Nephron progenitor cell (in vitro differentiated cells): ENCODE data around the gene DCHS1.

Experiments used
- DNase-seq: peaks from one replicate; pipeline ENCODE4 v3.0.0; 2021
- H3K27ac Mint-ChIP-seq: 2 replicates; pipeline ENCODE4 v1.8.0; 2021; ENCODE audit warnings: mild to moderate bottlenecking, moderate library complexity, mixed read lengths
- H3K27me3 Mint-ChIP-seq: 2 replicates; pipeline ENCODE4 v1.8.0; 2021; ENCODE audit warnings: mild to moderate bottlenecking, low read depth, mixed read lengths; ENCODE audit not compliant: poor library complexity
- H3K36me3 Mint-ChIP-seq: 2 replicates; pipeline ENCODE4 v1.8.0; 2021; ENCODE audit warnings: low read depth, mixed read lengths
- H3K4me1 Mint-ChIP-seq: 2 replicates; pipeline ENCODE4 v1.8.0; 2021; ENCODE audit warnings: mixed read lengths
- H3K4me3 Mint-ChIP-seq: 2 replicates; pipeline ENCODE4 v1.8.0; 2021; ENCODE audit warnings: mild to moderate bottlenecking, moderate library complexity, mixed read lengths
- H3K9me3 Mint-ChIP-seq: 2 replicates; pipeline ENCODE4 v1.8.0; 2021; ENCODE audit warnings: mild to moderate bottlenecking, moderate library complexity, mixed read lengths
- TF ChIP-seq, protein P1 (sequence below): fragments of 200-600 bp; sonication (generic); IDR thresholded peaks from 2 replicates; pipeline ENCODE4 v1.5.0; 2021; ENCODE audit warnings: antibody characterized with exemption

Gene DCHS1

GRCh38 chr11:6603287-6604080 is 52.1 kb downstream of the DCHS1 start, which contains the start of the genes ILK and RRP8:
Gene ILK (plus strand): TSS chr11:6603774. CDS start chr11:6604272, 498 bp downstream.
Gene RRP8 (minus strand): TSS chr11:6603616. CDS start chr11:6603502, 114 bp downstream.
- peaks cover 34% of the 10 kb centered on the region for H3K36me3 Mint-ChIP-seq
- H3K27me3 Mint-ChIP-seq, result peaks cover 5% of the 10 kb centered on the region
- no peaks in the 10 kb centered on the region for H3K9me3 Mint-ChIP-seq
- no peaks in the 10 kb centered on the region for H3K4me1 Mint-ChIP-seq
- no peak within 1 kb of the TSS for H3K27ac Mint-ChIP-seq
- TF ChIP-seq, protein P1, sequence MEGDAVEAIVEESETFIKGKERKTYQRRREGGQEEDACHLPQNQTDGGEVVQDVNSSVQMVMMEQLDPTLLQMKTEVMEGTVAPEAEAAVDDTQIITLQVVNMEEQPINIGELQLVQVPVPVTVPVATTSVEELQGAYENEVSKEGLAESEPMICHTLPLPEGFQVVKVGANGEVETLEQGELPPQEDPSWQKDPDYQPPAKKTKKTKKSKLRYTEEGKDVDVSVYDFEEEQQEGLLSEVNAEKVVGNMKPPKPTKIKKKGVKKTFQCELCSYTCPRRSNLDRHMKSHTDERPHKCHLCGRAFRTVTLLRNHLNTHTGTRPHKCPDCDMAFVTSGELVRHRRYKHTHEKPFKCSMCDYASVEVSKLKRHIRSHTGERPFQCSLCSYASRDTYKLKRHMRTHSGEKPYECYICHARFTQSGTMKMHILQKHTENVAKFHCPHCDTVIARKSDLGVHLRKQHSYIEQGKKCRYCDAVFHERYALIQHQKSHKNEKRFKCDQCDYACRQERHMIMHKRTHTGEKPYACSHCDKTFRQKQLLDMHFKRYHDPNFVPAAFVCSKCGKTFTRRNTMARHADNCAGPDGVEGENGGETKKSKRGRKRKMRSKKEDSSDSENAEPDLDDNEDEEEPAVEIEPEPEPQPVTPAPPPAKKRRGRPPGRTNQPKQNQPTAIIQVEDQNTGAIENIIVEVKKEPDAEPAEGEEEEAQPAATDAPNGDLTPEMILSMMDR, result no peak
- peak; percentile 91 for DNase-seq
- H3K4me3 Mint-ChIP-seq, result no peak within 1 kb of the TSS

- H3K27ac Mint-ChIP-seq, result no peak overlapping the region
- no peaks in the 10 kb centered on the region for H3K9me3 Mint-ChIP-seq
- H3K36me3 Mint-ChIP-seq, result peaks cover 33% of the 10 kb centered on the region
- no peak overlapping the region for H3K4me3 Mint-ChIP-seq
- H3K4me1 Mint-ChIP-seq, result peaks cover 7% of the 10 kb centered on the region
- TF ChIP-seq, protein P1, result no peak
- peaks cover 2% of the 10 kb centered on the region for H3K27me3 Mint-ChIP-seq
- DNase-seq, result no peak
Measured at GRCh38 chr11:6602096-6602940, 53.3 kb downstream of the DCHS1 start.

GRCh38 chr11:6601041-6601461 is 54.6 kb downstream of the DCHS1 start:
- peaks cover 10% of the 10 kb centered on the region for H3K4me1 Mint-ChIP-seq
- H3K9me3 Mint-ChIP-seq, result no peaks in the 10 kb centered on the region
- peaks cover 2% of the 10 kb centered on the region for H3K27me3 Mint-ChIP-seq
- no peak overlapping the region for H3K4me3 Mint-ChIP-seq
- no peak overlapping the region for H3K27ac Mint-ChIP-seq
- H3K36me3 Mint-ChIP-seq, result peaks cover 32% of the 10 kb centered on the region
- TF ChIP-seq, protein P1, result no peak
- no peak for DNase-seq

GRCh38 chr11:6599881-6600390 is 55.7 kb downstream of the DCHS1 start:
- no peak for DNase-seq
- peaks cover 12% of the 10 kb centered on the region for H3K4me1 Mint-ChIP-seq
- no peak overlapping the region for H3K27ac Mint-ChIP-seq
- peaks cover 35% of the 10 kb centered on the region for H3K36me3 Mint-ChIP-seq
- peaks cover 2% of the 10 kb centered on the region for H3K27me3 Mint-ChIP-seq
- no peak overlapping the region for H3K4me3 Mint-ChIP-seq
- TF ChIP-seq, protein P1, result no peak
- no peaks in the 10 kb centered on the region for H3K9me3 Mint-ChIP-seq

DNA sequence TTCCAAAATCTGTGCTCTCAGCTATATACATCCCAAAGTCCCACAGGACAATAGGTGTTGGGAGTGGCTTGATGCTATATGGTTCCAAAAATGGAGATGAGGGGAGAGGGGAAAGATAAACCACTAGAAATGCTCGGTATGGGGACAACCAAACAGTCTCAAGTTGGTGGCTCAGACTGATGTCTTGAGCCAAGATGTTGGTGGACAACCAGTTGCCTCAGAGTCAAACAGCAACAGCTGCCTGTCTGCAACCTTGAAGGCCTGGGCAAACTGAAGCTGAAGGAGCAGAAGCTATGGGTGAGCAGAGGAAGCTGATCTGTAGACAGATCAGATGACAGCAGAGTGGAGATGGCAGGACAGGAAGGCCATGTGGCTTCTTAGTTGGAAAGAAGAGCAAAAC is 56.2 kb downstream of the DCHS1 start:
- TF ChIP-seq, protein P1, result no peak
- H3K4me1 Mint-ChIP-seq, result peaks cover 12% of the 10 kb centered on the region
- peaks cover 5% of the 10 kb centered on the region for H3K27me3 Mint-ChIP-seq
- H3K4me3 Mint-ChIP-seq, result no peak overlapping the region
- H3K36me3 Mint-ChIP-seq, result peaks cover 36% of the 10 kb centered on the region
- no peaks in the 10 kb centered on the region for H3K9me3 Mint-ChIP-seq
- no peak for DNase-seq
- H3K27ac Mint-ChIP-seq, result no peak overlapping the region
